Measurements from ENCODE around the gene ARHGAP6.
A peak's percentile ranks its signal among the peaks of the same experiment; 100 is the strongest.
"Not testable (repeated sequence)": the region's sequence is repeated elsewhere in the genome, so short reads cannot be mapped to it uniquely, and the experiment has no call there.

ARHGAP6 gene

DNA sequence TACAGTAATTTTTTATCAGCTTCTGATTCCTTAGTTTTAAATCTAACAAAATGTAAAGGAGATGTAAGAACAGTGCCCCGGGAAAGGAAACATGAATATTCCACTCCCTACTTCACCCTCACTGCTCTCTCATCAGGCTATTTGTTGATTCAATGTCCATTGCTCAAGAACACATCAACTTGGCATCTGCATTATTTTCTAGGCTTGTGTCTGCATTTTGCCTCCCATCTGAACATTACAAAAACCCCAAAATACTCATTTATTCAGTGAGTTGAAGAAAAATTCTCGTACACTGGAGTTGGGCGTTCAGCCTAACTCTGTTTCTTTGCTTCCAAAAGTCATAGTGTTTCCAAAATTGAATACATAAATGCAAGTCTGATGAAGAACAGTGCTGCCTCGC lies 25.6 kb downstream of the ARHGAP6 start:
- DNase-seq: no peak
- no peak overlapping the region for H3K27ac ChIP-seq
- no peaks in the 10 kb centered on the region for H3K27me3 ChIP-seq
- intact Hi-C loops (cut with DNase I; ENCODE audit: low total_unique reads): no loop called here
- no peak overlapping the region for H3K4me3 ChIP-seq
- no peak for TF ChIP-seq CTCF (IDR thresholded peaks at IDR 0.05)
- H3K4me1 ChIP-seq: no peaks in the 10 kb centered on the region
- no peaks in the 10 kb centered on the region for H3K9me3 ChIP-seq
- H3K36me3 ChIP-seq: no peaks in the 10 kb centered on the region

- Histone ChIP-seq H3K4me3 (no peak overlapping the region), H3K27ac (no peak overlapping the region), H3K4me1 (peaks cover 0 to 5% (median 0%) of the 10 kb centered on the region in 4 donors), H3K9me3 (no peaks in the 10 kb centered on the region), H3K36me3 (no peaks in the 10 kb centered on the region), H3K27me3 (no peaks in the 10 kb centered on the region)
- intact Hi-C loops (cut with DNase I; ENCODE audit: low total_unique reads): no loop called here
- TF ChIP-seq CTCF (IDR thresholded peaks at IDR 0.05): no peak
- no peak for DNase-seq
These were observed 33.0 kb downstream of the ARHGAP6 start for GRCh38 chrX:11632732-11633131.

DNA sequence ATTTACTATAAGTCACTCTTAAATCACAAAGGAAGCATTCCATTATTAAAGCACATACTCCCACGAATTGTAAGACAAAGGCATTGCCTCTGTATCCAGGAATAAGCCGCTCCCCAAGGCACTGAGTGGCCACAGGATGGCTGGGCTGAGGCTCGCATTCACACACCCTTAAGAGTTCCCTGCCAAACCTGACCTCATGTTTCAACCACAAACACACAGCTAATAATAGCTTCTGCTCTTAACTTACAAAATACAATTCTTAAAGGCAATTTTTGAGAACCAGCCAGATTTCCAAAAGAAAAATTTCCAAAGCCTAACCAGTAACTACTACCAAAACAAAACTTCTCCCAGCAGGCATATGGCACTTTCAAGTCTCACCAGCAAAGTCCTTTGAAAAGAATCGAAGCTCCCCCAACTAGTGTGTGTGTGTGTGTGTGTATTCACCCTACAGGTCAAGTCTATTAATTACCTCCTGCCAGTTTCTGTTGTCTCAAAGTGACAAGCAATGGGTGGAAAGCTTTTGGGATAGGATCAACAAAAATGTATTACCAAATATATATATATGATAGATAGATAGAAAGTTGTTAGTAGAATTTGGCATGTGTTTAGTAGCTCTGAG lies 36.0 kb downstream of the ARHGAP6 start:
- H3K4me1 ChIP-seq: peaks cover 0 to 5% (median 0%) of the 10 kb centered on the region in 4 donors
- no peak for TF ChIP-seq CTCF (IDR thresholded peaks at IDR 0.05)
- intact Hi-C loops (cut with DNase I; ENCODE audit: low total_unique reads): no loop called here
- H3K9me3 ChIP-seq: no peaks in the 10 kb centered on the region
- peak; percentile 25 to 64 for DNase-seq
- H3K27ac ChIP-seq: peak overlapping the region in 1 of 2 donors; percentile 39
- H3K27me3 ChIP-seq: no peaks in the 10 kb centered on the region
- no peak overlapping the region for H3K4me3 ChIP-seq
- no peaks in the 10 kb centered on the region for H3K36me3 ChIP-seq

- H3K27me3 ChIP-seq: no peaks in the 10 kb centered on the region
- peaks cover 0 to 5% (median 0%) of the 10 kb centered on the region in 4 donors for H3K4me1 ChIP-seq
- no peaks in the 10 kb centered on the region for H3K9me3 ChIP-seq
- no peak overlapping the region for H3K27ac ChIP-seq
- intact Hi-C loops (cut with DNase I; ENCODE audit: low total_unique reads): no loop called here
- no peak for DNase-seq
- no peak for TF ChIP-seq CTCF (IDR thresholded peaks at IDR 0.05)
- H3K4me3 ChIP-seq: no peak overlapping the region
- H3K36me3 ChIP-seq: no peaks in the 10 kb centered on the region
These were observed 37.3 kb downstream of the ARHGAP6 start for GRCh38 chrX:11628399-11628798.

DNA sequence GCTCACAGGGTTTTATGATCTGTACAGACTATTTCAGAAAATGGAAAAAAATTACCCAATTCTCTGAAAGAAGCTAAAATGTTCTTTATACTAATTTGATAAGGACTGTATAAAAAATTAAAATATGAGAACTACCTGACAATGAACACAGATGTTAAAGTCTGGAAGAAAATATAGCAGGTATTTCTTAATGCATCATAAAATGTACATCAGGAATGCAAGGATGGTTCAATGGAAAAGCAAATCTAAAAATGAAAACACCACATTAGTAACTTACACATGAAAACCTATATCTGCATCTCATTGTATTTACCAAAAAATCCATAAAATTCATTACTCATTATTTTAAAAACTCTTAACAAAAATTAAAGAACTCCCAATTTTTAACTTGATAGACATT lies 39.4 kb downstream of the ARHGAP6 start:
- H3K36me3 ChIP-seq: no peaks in the 10 kb centered on the region
- intact Hi-C loops (cut with DNase I; ENCODE audit: low total_unique reads): no loop called here
- no peak for DNase-seq
- H3K27me3 ChIP-seq: no peaks in the 10 kb centered on the region
- H3K4me1 ChIP-seq: peaks cover 0 to 5% (median 0%) of the 10 kb centered on the region in 4 donors
- no peaks in the 10 kb centered on the region for H3K9me3 ChIP-seq
- no peak for TF ChIP-seq CTCF (IDR thresholded peaks at IDR 0.05)
- no peak overlapping the region for H3K27ac ChIP-seq
- H3K4me3 ChIP-seq: no peak overlapping the region

GRCh38 chrX:11619441-11619840 lies 46.3 kb downstream of the ARHGAP6 start:
- Histone ChIP-seq H3K27ac (no peak overlapping the region), H3K4me1 (peaks cover 0 to 2% (median 0%) of the 10 kb centered on the region in 4 donors), H3K9me3 (no peaks in the 10 kb centered on the region), H3K4me3 (no peak overlapping the region), H3K27me3 (no peaks in the 10 kb centered on the region), H3K36me3 (no peaks in the 10 kb centered on the region)
- no peak for TF ChIP-seq CTCF (IDR thresholded peaks at IDR 0.05)
- intact Hi-C loops (cut with DNase I; ENCODE audit: low total_unique reads): no loop called here
- DNase-seq: no peak

DNA sequence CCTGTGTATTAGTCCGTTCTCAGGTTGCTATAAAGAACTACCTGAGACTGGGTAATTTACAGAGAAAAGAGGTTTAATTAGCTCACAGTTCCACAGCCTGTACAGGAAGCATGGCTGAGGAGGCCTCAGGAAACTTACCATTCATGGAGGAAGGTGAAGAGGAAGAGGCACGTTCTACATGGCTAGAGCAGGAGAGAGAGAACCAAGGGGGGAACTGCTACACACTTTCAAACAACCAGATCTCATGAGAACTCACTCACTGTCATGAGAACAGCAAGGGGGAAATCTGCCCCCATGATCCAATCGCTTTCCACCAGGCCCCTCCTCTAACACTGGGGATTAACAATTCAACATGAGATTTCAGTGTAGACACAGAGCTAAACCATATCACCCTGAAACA lies 51.5 kb downstream of the ARHGAP6 start:
- DNase-seq; H3K9me3 ChIP-seq; H3K27ac ChIP-seq; intact Hi-C loops (cut with DNase I; ENCODE audit: low total_unique reads); H3K36me3 ChIP-seq; H3K4me1 ChIP-seq; H3K4me3 ChIP-seq; H3K27me3 ChIP-seq: not testable (repeated sequence)
